GM21528 (cell line): ENCODE data around the gene PKP3.
"Not testable (repeated sequence)": the region's sequence is repeated elsewhere in the genome, so short reads cannot be mapped to it uniquely, and the experiment has no call there.

Experiments
- ATAC-seq: cut with Tn5 transposase; IDR thresholded peaks from one replicate; pipeline ENCODE4 v1.9.1; 2021; ENCODE audit warnings: mild to moderate bottlenecking, moderate library complexity; ENCODE audit not compliant: unreplicated experiment, low FRiP score

Gene PKP3

DNA sequence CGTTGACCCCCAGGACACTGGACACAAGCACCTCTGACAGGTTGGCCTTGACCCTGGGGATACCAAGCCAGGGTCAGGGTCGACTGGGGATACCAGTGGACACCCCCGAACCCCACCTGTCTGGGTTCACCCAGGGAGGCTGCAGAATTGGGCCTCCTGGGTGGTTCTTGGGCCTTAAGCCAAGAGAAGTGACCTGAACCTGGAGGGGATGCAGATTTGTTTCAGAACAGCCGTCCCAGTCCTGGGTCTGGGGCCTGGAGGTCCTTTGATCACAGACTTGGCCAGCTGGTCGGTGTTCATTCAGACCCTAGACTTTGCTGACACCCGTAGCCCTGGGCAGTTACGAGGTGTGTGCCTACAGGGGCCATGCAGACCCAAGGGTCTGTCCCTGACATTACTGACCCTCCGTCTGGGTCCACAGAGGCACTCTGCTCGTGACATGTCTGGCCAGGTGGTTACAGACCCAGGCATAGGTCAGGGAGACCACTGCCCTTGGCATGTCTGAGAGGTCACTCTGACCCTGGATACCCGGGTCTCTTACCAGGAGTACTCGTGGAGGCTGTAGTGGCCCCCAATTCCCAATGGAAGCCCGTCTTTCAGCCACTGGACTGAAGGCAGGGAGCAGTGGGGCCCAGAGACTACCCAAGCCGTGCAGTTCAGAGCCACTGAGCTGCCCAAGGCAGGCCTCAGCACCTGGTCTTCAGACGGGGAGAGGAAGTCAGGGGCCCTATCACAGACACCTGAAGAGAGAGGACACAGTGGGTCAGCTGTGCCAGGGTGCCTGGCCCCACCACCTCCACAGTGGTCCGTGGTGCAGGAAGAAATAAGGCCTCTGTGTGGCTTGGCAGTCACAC is 14.4 kb downstream of the PKP3 start:
- no peak for ATAC-seq

DNA sequence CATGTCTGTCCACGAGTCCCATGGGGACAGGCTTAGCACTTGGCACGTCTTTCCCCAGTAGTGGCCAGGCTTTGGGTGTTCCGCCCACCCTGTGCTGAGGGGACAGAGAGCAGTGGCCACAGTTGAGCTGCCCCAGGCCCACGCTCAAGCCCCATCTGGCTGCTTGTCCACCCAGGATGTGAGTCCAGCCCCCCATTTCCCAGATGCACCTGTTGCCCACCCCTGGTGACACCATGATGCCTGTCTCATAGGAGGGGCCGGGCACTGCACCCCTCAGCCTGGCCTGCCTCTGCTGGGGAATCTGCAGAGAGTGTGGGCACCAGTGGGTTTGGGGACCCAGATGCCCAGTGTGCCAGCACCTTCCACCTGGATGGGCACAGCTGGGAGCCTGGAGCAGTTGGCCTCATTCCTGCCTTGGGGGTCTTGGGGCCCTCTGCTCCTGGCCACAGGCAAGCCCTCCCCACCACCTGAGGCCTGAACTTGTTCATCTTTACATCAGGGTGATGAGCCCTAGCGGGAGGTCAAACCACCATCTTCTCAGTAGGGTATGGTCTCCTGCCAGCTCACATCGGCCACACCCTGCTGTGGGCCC is 15.1 kb downstream of the PKP3 start:
- no peak for ATAC-seq

DNA sequence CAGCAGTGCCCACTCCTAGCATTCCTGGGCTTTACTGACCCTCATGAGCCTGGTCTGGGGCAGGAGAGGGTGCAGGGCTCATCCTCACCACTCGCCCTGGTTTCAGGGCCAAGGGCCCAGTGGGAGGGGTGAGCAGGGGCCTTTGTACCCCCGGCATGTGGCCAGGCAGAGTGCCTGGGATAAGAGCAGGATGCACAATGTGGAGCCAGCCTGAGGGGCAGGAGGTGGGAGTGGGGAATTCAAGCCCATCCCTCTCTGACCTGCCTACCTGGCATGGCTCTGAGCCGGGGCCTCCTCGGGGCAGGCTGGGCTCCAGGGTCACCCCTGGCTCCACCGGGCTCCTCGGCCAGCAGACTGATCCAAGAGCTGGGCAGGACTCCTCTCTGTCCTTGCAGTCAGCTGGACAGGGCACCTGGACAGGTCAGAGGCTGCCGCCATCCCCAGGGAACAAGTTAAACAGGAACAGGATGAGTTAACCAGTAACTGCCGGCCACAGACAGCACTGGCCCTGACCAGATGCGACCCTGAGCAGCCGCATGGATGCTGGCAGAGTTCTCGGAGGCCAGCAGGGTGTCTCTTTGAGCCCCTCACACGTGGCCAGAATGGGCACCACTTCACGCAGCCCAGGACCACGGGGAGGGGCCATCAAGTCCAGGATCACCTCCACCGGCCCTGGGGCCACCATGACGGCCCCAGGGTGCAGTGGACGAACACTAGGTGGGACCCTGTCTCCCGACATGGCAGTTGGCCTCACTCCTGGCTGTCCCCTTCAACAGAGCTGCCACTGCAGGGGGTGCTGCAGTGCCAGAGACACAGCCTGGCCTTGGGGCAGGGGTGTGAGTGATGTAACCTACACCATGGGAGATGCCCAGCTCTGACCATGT is 15.8 kb downstream of the PKP3 start:
- ATAC-seq: no peak

DNA sequence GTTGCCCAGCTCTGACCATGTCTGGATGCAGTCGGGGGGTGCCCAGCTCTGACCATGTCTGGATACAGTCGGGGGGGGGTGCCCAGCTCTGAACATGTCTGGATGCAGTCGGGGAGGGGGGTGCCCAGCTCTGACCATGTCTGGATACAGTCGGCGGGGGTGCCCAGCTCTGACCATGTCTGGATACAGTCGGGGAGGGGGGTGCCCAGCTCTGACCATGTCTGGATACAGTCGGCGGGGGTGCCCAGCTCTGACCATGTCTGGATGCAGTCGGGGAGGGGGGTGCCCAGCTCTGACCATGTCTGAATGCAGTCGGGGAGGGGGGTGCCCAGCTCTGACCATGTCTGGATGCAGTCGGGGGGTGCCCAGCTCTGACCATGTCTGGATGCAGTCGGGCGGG is 16.7 kb downstream of the PKP3 start:
- ATAC-seq: not testable (repeated sequence)

DNA sequence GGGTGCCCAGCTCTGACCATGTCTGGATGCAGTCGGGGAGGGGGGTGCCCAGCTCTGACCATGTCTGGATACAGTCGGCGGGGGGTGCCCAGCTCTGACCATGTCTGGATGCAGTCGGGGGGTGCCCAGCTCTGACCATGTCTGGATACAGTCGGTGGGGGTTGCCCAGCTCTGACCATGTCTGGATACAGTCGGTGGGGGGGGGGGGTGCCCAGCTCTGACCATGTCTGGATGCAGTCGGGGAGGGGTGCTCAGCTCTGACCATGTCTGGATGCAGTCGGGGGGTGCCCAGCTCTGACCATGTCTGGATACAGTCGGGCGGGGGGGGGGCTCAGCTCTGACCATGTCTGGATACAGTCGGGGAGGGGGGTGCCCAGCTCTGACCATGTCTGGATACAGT is 17.5 kb downstream of the PKP3 start:
- not testable (repeated sequence) for ATAC-seq

DNA sequence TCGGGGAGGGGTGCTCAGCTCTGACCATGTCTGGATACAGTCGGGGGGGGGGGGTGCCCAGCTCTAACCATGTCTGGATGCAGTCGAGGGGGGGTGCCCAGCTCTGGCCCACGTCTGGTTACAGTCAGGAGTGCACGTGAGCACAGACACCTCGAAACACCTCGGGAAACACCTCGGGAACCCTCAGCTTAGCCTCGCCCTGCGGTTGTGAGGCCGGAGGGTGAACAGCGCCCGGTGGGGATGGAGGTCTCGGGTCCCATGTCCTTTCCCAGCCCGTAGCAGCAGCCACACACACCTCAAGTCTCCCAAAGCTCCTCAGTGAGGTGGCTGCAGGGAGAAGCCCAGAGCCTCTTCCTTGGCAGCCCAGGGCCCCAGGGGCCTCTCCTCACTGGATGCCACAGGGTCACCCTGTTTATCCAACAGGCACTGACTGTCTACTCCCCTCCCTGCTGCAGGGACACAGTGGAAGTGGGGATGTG is 18.7 kb downstream of the PKP3 start:
- no peak for ATAC-seq

DNA sequence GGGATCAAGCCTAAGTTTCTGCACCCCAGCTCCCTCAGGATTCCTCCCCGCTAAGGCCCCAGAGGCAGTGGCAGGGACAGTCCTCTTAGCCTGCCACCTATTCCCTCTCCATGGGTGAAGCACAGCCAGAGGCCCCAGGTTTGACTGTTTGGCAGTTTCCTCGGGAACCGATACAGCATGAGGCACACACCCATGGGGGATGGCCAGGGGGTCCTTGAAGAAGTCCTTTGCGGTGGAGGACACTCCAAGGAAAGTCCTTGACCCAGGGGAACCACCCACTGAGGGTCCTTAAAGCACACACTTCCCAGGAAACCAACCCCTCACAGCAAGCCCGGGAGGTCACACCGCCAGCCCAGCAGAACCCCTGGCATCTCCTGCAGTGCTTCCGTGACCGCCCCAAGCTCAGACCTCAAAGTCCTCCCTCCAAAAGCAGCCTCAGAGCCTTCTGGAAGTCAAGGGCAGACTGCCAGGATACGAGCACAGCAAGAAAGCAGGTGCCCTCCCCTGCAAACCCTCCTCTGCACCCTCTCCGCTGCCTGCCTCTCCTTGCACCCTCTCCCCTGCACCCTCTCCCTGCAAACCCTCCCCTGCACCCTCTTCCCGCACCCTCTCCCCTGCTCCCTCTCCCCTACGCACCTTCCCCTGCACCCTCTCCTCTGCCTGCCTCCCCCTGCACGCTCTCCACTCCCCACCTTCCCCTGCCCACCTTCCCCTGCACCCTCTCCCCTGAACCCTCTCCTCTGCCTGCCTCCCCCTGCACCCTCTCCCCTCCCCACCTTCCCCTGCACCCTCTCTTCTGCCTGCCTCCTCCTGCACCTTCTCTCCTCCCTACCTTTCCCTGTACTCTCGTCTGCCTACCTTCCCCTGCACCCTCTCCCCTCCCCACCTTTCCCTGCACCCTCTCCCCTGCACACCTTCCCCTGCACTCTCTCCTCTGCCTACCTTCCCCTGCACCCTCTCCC is 19.4 kb downstream of the PKP3 start:
- ATAC-seq: no peak

DNA sequence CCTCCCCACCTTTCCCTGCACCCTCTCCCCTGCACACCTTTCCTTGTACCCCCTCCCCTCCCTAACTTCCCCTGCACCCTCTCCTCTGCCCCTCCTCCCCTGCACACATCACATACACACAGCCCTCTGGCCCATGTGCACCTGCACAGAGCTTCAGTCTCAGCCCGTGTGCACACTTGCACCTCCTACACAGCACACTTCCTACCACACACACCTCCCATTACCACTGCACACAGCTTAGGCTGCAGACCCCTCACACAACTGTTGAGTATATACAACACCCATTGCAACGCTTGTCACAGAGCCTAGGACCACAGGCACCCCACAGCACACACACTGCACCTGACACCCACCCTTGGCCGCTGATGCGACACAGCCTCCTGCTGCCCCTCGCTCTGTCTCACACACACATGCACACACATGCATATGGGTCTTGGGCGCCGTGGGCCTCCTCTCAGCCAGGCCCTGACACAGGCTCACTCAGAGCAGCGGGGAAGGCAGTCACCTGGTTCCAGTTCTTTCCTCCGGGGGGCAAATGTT is 20.4 kb downstream of the PKP3 start:
- ATAC-seq: no peak

DNA sequence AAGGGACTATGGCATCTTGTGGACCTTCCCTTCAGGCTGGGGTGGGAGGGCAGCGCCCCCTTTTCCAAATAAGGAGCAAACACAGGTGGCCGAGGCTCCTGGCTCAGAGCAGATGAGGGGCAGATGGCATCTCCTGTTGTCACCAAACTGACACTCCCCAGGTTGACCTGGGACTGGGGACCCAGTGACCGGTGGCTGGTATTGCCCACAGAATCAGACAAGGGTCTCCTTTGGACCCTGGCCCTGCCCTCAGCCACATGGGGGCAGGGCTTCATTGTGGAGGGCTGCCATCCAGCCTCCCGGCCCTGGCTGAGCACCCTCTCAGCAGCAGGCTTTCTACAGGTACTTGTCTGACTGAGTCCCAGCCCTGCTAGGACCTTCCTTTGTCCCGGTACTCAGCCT is 21.6 kb downstream of the PKP3 start:
- ATAC-seq: no peak

DNA sequence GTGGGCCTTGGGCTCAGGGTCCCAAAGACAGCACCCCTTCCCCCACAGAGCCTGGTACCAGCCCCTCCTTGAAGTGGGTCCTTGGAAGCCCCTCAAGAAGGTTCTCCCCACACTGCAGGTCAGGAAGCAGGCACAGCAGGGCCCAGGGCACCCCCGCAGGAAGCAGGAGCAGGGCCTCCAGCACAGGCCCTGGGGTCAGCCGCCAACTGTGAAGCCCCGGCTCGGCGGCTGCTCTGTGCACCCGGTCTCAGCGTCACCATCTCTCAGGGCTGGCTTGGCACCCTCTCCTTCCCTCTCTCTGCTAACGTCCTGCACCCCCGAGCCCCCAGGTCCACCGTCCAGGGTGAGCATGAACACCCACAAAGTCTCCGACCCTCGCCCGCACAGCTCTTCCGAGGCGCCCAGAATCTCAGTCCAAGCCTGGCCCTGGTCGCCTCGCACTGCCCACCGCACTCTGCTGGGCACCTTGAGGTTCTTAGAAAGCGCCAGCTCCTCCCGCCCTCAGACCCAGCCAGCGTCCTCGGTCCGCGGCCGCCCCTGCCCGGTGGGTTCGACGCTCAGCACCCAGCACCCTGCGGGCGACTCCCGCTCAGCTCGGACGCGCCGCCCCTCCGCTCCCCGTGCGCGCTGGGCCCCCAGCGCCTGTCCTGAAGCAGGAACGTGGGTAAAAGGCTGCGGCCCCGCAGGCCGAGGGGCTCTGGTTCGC is 22.2 kb downstream of the PKP3 start:
- no peak for ATAC-seq

DNA sequence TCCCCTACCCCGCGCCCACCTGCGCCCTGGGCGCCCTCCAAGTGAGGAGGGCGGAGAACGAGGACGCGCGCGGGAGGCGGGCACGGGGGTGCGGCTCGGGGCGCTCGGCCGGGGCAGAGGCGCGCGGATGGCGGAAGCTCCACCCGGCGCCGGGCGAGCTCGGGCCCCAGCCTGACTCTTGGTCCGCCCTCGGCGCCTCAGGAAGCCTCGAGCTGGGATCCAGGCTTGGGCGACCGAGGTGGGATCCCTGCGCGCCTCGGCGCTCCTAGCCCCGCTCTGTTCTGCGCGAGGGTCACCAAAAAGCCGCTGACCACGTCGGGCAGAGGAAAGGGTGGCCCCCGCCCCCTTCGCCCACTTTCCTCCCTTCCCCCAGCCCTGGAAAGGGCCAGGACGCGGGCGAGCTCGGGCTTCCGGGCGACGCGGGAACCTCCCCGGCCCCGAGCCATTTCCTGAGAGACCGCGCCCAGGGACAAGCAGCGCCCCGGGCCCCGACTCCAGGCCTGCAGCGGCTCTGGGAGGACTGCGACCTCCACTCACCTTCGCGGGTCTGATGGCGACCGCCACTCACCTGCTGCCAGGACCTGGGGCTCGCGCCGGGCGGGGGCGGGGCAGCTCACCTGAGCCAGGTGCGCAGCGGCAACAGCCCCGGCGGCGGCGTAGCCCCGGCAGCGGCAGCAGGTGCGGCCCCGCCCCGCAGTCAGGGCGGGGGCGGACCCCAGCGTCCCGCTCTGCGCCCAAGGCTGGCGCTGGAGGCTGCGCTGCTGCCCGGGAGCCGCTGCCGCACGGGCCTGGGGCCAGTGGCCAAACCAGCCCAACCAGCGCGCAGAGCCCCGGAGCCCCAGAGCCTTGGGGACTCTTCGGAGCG is 23.0 kb downstream of the PKP3 start:
- ATAC-seq: no peak

DNA sequence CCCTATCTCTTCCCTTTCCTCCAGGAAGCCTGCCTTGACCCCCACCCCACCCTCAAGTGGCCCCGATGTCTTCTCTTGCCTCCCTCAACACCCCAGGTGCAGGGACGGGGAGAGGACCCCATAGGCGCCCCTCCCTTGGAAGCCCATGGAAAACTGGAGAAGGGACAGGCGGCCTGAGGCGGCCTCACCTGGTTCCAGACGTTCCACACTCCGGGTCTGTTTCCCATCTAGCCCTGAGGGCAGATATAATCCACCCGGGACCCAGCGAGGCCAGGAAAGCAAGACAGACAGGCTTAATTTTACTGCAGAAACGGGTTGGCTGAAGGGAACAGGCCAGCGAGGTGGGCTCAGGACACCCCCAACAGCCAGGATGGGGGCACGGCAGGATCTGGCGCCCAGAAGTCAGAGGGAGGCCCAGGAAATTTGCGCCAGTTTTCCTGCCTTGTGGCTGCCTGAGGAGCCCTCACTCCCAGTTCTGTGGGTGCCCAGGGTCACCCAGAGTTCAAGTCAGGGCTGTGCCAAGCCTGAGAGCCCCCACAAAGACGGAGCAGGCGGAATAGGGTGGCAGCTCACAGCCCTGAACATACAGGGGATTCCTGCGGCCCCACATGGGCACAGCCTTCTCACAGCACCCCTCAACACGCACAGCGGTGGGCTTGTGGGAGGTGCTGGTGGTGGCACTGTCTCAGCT is 23.8 kb downstream of the PKP3 start:
- ATAC-seq: no peak

DNA sequence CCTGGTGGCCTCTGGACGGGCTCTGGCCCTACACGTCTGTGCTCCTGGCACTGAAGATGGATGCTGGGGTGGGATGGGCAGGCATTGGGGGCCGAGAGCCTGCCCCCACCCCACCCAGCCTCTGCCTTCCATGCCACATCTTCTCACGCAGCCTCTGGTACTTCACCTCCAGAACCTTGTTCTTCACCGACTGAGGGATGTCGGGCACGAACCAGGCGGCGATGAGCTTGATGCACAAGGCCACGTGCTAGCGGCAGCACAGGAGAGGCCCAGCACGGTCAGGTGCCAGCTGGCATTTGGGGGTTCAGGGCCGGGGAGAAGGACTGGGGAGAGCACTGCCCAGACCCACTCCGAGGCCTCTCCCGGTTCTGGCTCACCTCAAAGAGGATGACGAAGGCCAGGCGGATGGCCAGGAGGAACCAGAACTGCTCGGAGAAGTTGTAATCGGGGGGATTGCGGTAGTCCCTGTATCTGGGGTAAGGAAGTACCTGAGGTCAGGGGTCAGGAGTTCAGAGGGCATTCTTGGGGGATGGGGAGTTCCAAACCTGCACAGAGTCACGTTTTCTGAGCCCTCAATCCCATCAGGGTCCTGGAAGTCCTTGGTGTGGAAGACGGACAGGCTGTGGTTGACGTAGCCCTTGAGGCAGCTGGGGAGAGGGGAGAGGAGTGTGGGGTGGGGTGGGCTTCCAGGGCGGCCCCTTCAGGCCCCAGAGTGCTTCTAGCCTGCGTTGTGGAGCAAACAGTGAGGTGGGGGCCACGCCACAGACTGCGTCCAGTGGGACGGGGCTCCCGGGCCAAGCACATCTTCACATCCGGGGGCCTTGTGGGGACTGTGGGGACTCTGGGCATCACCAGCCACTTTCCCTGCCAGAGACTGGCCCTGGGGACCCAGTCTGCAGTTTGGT is 24.6 kb downstream of the PKP3 start:
- ATAC-seq: no peak

DNA sequence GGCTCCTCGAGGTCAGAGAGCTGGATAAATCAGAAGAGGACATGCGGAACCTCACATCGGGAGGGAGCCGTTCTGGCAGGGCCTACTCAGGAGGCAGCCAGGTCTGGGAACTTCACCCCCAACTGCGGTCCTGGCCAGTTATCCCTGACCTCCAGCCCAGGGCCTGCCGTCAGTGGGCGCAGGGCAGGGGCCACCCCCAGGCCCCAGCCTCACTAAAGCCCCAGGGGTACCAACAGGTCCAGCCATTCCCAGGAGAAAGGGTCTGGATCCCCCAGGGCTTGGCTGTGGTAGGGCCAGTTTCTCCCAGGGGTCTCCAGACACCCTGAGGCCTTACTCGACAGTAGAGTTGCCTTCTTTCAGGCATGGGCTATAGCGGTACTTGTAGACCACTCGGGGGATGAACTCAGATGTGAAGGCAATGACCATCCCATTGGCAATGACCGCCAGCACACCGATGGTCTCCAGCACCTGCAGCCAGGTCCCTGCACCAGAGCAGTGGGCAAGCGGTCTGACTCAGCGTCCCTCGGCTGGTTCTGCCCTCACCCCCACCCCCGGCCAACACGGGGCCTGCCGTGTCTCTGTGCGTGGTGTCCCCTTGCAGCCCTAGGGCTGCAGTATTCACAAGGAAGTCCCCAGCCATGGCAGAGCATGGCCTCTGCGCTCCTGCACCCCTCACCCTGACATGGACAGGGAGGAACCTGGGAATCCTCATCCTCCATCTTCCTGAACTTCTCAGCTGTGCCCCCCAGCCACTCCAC is 25.4 kb downstream of the PKP3 start:
- ATAC-seq: no peak

DNA sequence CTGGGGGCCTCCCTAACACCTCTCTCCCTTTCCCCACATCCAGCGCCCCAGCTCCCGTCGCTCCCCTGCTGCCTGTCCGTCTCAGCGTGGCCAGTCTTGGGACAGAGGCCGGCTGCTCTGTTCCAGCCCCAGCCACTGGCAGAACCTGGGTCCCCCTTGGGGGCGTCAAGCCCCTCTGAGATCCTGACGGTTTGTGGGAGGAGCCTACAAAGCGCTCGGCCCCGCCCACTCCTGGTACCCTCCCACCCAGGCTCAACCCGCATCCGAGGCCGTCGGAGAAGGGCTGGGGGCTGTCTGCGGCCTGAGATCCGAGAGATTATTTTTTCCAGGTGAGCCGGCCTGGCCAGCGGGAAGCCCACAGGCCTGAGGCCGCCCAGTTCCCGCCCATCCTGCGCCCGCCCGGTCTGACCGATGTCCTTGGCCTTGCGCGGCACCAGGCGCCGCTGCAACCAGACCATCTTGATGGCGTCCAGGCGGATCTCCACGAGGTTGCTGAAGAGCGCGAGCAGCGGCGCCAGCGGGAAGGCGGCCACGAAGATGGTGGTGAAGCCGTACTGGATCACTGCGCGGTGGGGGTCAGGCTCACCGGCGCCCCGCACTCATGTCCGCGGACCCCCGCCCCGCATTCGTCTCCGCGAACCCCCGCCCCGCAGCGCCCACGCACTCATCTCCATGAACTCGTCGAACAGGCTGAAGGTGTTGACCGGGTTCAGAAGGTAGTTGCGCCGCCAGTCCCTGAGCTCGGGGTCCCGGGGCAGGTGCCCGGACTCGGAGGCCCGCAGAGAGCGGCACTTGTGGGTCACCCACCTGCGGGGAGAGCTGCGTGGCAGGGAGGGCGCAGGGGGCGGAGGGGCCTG is 26.3 kb downstream of the PKP3 start:
- no peak for ATAC-seq
